NCI-H1417 (cell line): ENCODE measurements around the gene SOCS1.

Experiments
- DNase-seq, 3 experiments: peaks; one replicate each; lab custom pipeline; 2025; lab: John Stamatoyannopoulos, UW

SOCS1 gene

GRCh38 chr16:11260596-11260966 lies 4.6 kb upstream of the SOCS1 start:
- no peak for DNase-seq

GRCh38 chr16:11259655-11260595 lies 3.9 kb upstream of the SOCS1 start:
- DNase-seq = no peak

DNA sequence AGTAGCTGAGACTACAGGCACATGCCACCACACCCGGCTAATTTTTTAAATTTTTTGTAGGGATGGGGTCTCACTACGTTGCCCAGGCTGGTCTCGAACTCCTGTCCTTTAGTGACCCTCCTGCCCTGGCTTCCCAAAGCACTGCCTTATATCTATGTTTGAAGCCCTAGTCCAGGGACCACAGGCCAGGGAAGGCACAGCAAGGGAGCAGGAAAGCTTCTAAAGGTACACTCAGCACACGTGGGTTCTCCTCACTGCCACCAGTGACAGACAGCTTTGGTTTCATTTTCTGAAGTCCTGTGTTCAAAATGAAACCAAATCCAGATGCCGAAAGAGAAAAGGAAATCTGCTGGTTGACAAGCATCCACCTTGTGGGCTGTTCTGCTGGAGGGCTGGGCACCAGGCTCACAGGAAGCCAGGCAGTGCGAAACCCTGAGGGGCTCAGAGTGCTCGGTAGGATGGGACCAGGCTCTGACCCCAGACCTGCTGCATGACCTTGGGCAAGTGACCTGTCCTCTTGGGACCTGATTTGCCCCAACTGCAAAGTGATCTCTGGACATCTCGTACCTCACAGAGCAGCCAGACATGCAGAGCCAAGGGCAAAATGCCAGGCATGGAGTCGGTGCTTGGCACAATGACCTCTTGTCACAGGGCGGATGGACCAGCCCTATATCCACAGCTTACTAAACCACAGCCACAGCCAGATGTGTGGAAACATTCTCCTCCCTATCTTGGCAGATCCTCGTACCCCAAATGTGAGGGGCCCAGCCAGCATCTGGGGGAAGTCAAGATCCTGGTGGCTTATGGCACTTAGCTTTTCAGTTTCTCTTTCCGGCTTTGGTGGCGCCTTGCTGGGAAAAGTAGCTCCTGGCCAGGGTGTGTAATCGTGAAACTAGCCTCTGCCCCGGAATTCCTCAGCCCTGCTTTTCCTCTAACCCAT lies 2.8 kb upstream of the SOCS1 start:
- no peak for DNase-seq

DNA sequence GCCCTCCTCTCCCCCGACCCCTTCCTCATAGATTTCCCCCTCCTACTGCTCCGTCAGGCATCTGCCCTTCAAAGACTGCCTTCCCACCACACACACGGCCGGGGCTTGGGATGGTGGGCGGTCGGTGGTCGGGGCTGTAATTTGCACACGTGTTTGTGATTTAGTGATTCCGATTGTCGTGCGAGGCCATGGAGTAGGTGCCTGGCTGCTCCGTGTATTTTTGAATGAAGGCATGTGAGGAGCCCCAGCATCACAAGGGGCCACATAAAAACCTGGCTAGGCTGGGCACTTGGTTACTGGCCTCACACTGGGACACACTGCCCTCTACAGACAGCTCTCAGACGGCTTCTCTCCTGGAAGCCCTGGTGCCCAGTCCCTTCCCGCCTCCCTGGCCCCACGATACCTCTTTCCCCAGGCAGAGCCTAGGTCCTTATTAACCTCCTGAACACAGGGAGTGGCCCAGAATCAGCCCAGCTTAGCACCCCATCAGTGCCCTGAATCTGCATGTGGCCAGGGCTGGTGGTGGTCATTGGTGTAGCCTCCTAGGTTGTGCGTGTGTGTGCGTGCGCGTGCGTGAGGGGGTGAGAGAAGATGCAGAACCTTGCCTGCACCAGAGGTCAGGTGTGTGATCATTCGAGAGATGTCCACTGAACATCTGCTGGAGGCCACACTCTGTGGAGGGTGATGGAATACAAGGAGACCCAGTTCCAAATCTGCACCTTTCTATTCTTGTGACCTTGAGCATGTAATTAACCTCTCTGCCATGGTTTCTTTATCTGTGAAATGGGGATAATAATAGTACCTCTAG lies 1.3 kb upstream of the SOCS1 start:
- DNase-seq = peak; percentile 61 to 82 (median 74)

GRCh38 chr16:11256661-11257130 lies 692 bp upstream of the SOCS1 start:
- DNase-seq = peak; percentile 40 to 67 (median 60)

DNA sequence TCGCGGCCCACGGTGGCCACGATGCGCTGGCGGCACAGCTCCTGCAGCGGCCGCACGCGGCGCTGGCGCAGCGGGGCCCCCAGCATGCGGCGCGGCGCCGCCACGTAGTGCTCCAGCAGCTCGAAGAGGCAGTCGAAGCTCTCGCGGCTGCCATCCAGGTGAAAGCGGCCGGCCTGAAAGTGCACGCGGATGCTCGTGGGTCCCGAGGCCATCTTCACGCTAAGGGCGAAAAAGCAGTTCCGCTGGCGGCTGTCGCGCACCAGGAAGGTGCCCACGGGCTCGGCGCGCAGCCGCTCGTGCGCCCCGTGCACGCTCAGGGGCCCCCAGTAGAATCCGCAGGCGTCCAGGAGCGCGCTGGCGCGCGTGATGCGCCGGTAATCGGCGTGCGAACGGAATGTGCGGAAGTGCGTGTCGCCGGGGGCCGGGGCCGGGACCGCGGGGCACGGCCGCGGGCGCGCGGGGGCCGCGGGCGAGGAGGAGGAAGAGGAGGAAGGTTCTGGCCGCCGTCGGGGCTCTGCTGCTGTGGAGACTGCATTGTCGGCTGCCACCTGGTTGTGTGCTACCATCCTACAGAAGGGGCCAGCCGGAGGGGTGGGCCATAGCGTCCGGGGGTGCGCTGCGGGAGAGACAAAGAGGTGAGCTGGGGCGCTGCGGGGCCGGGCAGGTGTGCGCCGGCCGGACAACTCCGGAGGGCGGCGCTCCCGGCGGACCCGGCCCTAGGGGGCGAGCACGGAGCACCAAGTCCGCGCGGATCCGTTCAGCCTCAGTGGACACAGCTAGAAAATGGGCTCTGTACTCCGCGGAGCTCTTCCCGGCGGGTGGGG lies 879 bp downstream of the SOCS1 start:
- peak; percentile 46 to 71 (median 51) for DNase-seq

DNA sequence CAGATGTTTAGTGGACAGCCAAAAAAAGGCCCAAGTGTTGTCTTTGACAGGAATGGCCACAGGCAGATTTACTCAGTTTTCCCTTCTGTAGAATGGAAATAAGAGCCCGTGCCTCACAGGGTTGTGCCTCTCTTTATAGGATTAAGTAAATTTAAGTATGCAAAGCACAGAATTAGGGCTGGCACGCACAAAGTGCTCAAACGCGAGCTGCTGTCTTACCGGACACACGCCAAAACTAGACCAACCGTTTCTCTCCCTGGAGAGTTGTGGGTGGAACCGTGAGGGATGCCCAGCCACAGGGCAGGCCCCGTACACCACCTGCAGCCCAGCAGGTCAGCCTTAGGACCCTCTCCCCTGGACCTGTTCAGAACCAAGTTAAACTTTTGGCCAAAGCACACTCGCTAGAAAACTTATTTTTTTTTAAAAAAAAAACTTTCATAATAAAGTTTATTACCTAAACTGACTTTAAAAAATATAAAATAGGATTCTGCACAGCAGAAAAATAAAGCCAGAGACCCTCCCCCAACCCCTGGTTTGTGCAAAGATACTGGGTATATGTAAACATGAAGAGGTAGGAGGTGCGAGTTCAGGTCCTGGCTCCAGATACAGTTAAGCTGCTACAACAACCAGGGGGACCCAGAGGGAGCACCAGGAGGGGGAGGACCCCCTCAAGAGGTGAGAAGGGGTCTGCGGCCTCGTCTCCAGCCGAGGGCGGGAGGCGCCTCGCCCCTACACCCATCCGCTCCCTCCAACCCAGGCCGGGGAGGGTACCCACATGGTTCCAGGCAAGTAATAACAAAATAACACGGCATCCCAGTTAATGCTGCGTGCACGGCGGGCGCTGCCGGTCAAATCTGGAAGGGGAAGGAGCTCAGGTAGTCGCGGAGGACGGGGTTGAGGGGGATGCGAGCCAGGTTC lies 1.8 kb downstream of the SOCS1 start:
- no peak for DNase-seq

DNA sequence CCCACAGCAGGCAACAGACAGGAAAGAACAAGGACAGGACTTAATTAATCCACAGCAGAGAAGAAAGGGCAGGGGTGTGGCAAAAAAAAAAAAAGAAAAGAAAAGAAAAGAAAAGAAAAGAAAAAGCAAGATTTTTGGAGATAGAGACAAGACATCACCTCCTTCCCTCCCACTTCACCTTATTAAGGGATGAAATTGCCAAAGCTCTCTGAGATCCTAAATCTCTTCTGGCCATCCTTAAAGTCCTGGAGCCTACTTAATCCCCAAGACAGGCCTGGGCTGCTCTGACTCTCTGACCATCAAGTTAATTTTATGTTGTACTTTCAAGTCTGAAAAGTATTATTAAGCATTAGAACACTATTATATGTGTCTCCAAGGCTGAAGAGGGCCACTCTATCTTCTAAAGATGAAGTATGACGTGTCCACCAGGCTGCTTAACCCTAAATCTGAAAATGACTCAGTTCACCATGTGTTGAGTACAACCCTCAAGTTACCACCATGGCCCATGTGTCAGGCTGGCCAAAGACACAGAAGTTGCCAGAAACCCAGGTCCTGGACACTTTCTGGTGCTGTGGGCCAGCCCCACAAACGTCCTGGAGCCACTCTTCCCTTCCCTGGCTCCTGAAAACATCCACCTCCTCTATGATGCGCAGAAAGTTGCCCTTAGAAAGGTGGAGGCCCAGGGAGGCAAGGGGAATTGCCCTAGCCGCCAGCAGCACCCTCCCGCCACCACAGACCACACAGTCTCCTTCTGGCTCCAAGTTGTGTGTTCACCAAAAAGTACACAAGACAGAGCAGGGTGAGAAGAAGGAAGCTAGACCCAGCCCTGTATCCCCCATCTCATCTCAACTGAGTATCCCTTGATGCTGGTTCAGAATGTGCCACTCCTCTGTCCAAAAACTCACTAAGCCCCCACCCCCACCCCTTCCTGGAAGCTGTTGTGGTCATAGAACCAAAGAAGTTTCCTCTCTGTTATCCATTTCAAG lies 2.7 kb downstream of the SOCS1 start:
- no peak for DNase-seq

DNA sequence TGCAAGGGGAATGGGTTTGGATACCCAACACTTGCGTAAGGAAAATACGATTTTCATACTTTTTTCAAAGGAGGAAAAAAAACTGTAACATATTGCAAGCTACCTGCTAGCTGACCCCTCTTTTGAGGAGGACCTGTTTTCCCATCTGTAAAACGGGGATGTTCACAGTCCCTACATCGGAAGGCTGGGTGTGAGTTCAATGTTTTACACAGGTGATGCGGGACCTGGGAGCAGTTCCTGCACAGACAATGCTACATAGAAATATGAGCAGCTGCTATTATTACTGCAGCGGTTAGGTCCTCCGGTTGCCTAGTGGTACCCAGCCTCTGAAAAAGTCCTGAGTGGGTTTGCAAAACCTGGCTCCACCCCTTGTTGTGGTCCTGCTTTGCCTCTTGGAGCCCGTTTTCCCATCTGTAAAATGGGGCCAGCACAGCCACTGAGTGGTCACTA lies 3.5 kb downstream of the SOCS1 start:
- no peak for DNase-seq

- DNase-seq = no peak
Measured at GRCh38 chr16:11251525-11252481, 4.2 kb downstream of the SOCS1 start.

GRCh38 chr16:11250786-11251524 lies 5.0 kb downstream of the SOCS1 start:
- DNase-seq = no peak

GRCh38 chr16:11250091-11250785 lies 5.8 kb downstream of the SOCS1 start:
- peak in 1 of 3 experiments; percentile 51 for DNase-seq

DNA sequence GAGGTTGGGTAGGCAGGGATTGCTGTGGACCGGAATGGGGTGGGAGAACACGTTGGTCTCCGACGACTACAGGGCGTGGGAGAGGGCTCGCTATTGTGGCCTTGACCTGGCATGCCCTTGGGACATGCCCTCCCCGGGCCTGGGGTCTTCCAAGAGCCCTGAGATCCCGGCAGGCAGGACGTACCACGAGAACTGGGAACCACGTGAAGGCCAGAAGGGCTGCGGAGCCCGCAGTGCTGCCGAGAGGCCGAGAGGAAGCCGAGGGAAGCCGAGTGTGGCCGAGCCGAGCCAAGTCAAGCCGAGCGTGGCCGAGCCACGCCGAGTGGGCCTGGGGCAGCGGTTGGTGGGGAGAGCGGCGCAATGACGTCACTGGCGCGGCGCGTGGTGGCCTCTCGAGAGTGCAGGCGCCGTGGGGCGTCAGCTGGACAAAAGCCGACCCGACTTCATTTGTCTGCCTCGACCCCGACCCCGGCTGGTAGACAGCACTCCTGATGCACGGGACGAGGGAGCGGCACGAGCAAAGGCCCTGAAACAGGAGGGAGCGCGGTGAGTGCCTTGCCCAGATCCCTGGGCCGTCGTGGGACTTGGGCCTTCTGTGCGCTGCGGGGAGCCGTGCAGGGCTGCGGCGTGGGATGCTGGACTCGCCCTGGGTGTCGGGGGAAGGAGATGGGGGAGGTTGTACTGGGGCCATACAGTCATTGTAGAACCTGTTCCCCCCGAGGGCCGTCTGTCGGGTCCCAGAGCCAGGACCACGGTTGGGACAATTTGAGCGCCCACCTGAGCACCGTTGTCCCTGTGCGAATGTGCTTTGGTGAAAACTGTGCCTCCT lies 6.6 kb downstream of the SOCS1 start:
- DNase-seq = no peak

DNA sequence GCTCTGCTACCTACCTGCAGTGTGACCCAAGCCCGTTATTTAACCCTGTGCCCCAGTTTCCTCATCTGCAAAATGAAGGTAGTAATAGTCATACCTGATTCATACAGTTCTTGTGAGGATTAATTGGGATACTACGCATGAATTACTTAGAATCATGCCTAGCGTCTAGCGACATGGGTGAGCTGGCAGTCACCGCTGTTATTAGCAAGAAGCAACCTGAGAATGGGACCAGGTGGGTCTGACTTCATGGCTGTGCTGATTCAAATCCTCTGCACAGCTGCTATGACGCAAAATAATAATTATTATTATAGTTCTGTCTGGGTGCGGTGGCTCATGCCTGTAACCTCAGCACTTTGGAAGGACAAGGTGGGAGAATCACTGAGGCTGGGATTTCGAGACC lies 7.9 kb downstream of the SOCS1 start:
- DNase-seq = peak in 1 of 3 experiments; percentile 3

DNA sequence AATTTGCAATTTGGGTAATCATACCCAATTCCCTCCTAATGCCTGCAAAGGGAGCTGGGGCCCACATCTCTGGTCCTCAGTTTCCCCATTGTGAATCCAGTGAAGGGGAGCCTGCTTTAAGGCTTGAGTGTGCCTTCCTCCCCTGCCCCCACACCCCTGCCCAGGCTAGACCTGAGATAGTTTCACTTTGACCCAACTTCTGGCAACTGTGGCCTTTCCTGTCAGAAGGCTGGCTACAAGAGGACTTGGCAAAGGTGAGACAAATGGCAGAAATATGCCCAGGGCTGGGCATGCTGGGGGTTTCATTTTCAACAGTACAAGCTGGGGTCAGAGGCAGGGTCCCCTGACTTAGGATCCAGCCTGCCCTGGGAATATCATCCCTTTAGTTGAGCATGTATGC lies 10.0 kb downstream of the SOCS1 start:
- no peak for DNase-seq
